Measurements from ENCODE around the gene MTHFSD.
"Not testable (repeated sequence)": the region's sequence is repeated elsewhere in the genome, so short reads cannot be mapped to it uniquely, and the experiment has no call there.

MTHFSD gene
- total RNA-seq = 7.0 to 17.3 (median 14.3) reads per million in 4 donors

GRCh38 chr16:86554917-86555703 is at the start of gene MTHFSD:
TSS of gene MTHFSD (minus strand) at chr16:86555235. CDS start at chr16:86555184, 51 bp downstream.
- DNase-seq = peak; percentile 87 to 94 (median 92)

GRCh38 chr16:86604436-86605193 is 49.6 kb upstream of the MTHFSD start:
- DNase-seq = peak in 4 of 5 donors; percentile 26 to 46 (median 36)

GRCh38 chr16:86602521-86602920 is 47.5 kb upstream of the MTHFSD start:
- DNase-seq = no peak

DNA sequence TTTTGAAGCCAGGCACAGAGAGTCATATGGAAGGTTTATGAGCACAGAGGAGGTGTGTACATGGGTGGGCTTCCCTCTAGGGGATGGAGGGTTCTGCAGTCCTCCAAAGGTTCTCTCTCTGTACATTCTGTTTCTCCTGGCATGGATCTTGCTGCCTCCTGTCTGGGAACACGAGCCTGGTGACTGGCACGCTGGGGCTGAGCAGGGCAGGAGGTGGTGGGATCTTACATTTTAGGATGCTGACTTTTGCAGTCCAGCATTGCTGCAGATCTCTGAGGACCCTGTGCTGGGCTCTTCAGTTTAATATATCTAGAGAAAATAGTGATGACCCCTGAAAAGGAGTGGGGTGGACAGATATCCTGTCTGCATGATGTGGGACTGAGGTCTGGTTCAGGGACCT is 46.3 kb upstream of the MTHFSD start:
- no peak for DNase-seq

GRCh38 chr16:86598607-86599565 is 43.9 kb upstream of the MTHFSD start:
- DNase-seq = no peak

- DNase-seq = no peak
These were observed 43.0 kb upstream of the MTHFSD start for GRCh38 chr16:86597880-86598606.

GRCh38 chr16:86597126-86597879 is 42.3 kb upstream of the MTHFSD start:
- no peak for DNase-seq

GRCh38 chr16:86595983-86596605 is 41.1 kb upstream of the MTHFSD start:
- DNase-seq = no peak

GRCh38 chr16:86594721-86595120 is 39.7 kb upstream of the MTHFSD start:
- DNase-seq = no peak

- no peak for DNase-seq
These were observed 39.0 kb upstream of the MTHFSD start for GRCh38 chr16:86593913-86594620.

- DNase-seq = no peak
These were observed 36.2 kb upstream of the MTHFSD start for GRCh38 chr16:86591270-86591669.

GRCh38 chr16:86590501-86591144 is 35.6 kb upstream of the MTHFSD start:
- no peak for DNase-seq

DNA sequence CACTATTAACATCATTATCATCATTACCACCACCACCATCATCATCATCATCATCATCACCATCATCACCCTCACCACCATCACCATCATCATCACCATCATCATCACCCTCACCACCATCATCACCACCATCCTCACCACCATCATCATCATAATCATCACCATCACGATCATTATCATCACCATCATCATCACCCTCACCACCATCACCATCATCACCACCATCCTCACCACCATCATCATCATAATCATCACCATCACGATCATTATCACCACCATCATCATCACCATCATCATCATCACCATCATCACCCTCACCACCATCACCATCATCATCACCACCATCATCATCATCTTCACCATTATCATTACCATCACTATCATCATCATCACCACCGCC is 32.9 kb upstream of the MTHFSD start:
- not testable (repeated sequence) for DNase-seq

DNA sequence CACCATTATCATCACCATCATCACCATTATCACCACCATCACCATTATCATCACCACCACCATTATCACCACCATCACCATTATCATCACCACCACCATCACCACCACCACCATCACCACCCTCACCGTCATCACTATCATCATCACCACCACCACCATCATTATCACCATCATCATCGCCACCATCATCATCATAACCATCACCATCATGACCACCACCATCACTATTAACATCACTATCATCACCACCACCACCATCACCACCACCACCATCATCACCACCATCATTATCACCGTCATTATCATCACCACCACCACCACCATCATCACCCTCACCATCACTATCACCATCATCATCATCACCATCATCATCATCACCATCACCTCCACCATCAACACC is 32.5 kb upstream of the MTHFSD start:
- DNase-seq = no peak

DNA sequence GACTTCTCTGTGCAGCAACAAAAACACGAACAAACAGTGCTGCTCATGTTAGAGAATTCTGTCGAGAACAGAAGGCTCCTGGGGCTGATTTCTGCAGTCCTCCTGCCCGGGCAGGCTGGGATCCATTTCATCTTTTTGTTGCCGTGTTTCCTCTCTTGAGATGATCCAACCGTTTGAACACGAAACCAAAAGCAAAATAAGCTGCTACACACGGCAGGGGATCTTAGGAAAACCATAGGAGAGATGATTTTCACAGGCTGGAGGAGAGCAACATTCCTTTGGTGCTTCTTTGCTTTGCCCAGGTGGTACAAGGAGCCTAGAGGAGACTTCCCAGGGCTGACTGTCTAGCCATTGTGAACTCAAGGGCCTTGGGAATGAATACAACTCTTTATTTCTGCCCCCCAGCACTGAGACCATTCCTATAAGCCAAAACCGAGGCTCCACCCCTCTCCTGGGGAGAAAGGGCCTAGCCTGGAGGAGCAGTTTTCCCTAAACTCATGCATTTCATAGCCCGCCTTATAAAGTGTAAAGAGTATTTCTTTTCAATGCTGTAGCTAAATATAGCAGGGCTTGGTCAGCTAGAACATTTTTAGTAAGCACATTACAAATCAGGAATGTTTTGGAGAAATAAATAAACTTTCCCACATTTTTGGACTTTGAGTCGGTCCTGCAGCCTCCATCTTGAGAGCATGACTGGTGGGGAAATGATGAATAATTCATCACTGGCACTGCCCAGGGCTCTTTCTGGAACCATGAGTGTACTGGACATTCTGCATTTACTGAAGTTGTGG is 31.0 kb upstream of the MTHFSD start:
- DNase-seq = no peak

- no peak for DNase-seq
These were observed 30.0 kb upstream of the MTHFSD start for GRCh38 chr16:86584726-86585721.

DNA sequence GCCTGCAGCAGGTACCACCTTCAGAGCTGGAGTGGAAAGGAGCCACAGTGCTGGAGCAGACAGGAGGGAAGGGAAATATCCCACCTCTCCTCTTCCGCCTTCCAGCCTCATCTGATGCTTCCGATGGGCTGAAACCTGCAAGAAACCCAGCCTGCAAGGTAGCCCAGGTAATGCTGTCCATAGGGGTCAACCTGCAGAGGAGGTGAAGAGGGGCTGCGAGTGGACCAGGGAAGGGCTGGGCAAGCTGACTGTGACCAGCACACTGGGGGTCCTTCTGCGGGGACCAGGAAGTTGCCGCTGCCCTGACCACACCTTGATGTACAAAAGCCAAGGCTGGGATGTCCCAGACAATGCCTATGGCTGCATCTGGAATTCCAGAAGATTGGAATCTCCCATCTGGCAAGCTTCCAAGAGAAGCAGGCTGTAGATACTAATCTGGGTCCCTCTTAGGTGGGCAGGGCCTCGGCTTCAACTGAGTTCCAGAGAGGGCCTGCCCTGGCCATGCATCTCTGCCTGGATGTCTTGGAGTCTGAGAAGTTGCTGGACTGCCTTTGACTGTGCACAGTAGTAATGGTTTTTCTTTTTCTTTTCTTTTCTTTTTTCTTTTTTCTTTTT is 29.1 kb upstream of the MTHFSD start:
- no peak for DNase-seq

Measured in T-helper 1 cell (primary cell).